ENCODE measurements around the gene UBASH3B.

DNA sequence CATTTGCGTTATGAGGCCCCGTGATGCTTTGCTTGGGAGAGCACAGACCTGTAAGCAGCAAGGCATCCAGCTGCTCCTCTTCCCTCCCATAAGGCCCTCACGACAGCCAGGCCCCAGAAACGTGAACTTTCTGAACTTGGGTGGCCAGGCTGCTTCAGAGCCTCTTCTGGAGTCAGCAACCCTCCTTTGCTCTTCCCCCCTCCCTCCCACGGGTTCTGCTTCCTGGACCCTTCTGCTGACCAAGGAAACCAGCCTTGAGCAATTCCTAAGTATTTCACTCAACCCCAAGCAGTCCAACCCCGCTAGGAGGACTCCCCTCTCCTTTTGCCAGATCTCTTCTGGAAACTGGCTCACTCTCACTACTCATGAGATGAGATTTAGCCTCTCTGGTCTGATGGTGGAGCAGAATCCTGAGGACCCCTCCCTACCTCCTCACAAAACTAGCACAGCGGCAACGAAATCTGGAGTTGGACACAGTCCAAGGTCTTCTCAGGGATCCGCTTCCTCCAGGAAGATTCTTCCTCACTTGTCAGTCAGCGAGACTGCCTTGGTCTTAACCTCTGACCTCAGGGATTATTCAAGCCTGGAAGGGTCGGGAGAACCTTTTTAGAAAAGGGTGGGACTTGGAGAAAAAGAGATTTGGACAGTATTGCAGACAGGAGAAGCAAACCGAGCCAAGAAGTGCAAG is 86.2 kb downstream of the UBASH3B start:
- TF ChIP-seq POLR2AphosphoS5 (IDR thresholded peaks at IDR 0.05; ENCODE audit: low read depth) = no peak
- TF ChIP-seq REST (IDR thresholded peaks at IDR 0.05; ENCODE audit: insufficient replicate concordance, low read depth) = no peak

Data from HL-60 (cell line).